SK-N-SH treated with all-trans-retinoic acid at 6 μM for 48 hours (cell line): ENCODE measurements around the gene CLCN7.

ENCODE experiments used
- ATAC-seq: fragments of 200-7000 bp; cut with Tn5 transposase; 3 replicates; pipeline ENCODE4 v1.9.1; 2020; ENCODE audit warnings: mild to moderate bottlenecking, moderate library complexity
- ARNTL ChIP-seq: fragments of 450-650 bp; formaldehyde crosslinking; IDR thresholded peaks from 2 replicates; pipeline ENCODE4 v1.5.0; 2020; ENCODE audit warnings: low read depth, mild to moderate bottlenecking, moderate library complexity, borderline replicate concordance
- BACH2 ChIP-seq: fragments of 250-450 bp; sonication (Bioruptor Pico); IDR thresholded peaks from 2 replicates; pipeline ENCODE4 v1.9.0; 2021; ENCODE audit warnings: mild to moderate bottlenecking, borderline replicate concordance
- CREB5 ChIP-seq: fragments of 250-450 bp; sonication (Bioruptor Pico); IDR thresholded peaks from 2 replicates; pipeline ENCODE4 v1.5.1; 2020; ENCODE audit warnings: low read depth, mild to moderate bottlenecking, moderate library complexity
- CSDC2 ChIP-seq: fragments of 250-450 bp; sonication (Bioruptor Pico); IDR thresholded peaks from 2 replicates; pipeline ENCODE4 v1.5.0; 2020; ENCODE audit warnings: mild to moderate bottlenecking, moderate library complexity
- ESRRG ChIP-seq: fragments of 250-450 bp; sonication (Bioruptor Pico); IDR thresholded peaks from 2 replicates; pipeline ENCODE4 v1.6.1; 2021; ENCODE audit warnings: mild to moderate bottlenecking
- GLIS3 ChIP-seq: fragments of 250-450 bp; sonication (Bioruptor Pico); IDR thresholded peaks from 2 replicates; pipeline ENCODE4 v1.5.0; 2020; ENCODE audit warnings: mild to moderate bottlenecking, moderate library complexity
- ISL1 ChIP-seq: fragments of 250-450 bp; sonication (Bioruptor Pico); IDR thresholded peaks from 2 replicates; pipeline ENCODE4 v2.1.2; 2022; ENCODE audit warnings: mild to moderate bottlenecking, moderate library complexity
- PATZ1 ChIP-seq: fragments of 250-450 bp; sonication (Bioruptor Pico); IDR thresholded peaks from 2 replicates; pipeline ENCODE4 v1.8.0; 2020; ENCODE audit warnings: mild to moderate bottlenecking, moderate library complexity, borderline replicate concordance
- PPARA ChIP-seq: fragments of 250-450 bp; sonication (Bioruptor Pico); IDR thresholded peaks from 2 replicates; pipeline ENCODE4 v1.5.0; 2020; ENCODE audit warnings: mild to moderate bottlenecking, borderline replicate concordance
- RARB ChIP-seq: fragments of 250-450 bp; sonication (Bioruptor Pico); IDR thresholded peaks from 2 replicates; pipeline ENCODE4 v1.8.0; 2021; ENCODE audit warnings: mild to moderate bottlenecking, moderate library complexity
- SNAI2 ChIP-seq: fragments of 250-450 bp; sonication (Bioruptor Pico); IDR thresholded peaks from 2 replicates; pipeline ENCODE4 v1.5.0; 2020; ENCODE audit warnings: mild to moderate bottlenecking, moderate library complexity
- TCF4 ChIP-seq: fragments of 250-450 bp; sonication (Bioruptor Pico); IDR thresholded peaks from 2 replicates; pipeline ENCODE4 v1.8.0; 2021; ENCODE audit warnings: mild to moderate bottlenecking, moderate library complexity, borderline replicate concordance
- TOX ChIP-seq: fragments of 250-450 bp; sonication (Bioruptor Pico); IDR thresholded peaks from 2 replicates; pipeline ENCODE4 v1.8.0; 2021; ENCODE audit warnings: mild to moderate bottlenecking, moderate library complexity, borderline replicate concordance
- ZC3H10 ChIP-seq: fragments of 250-450 bp; sonication (Bioruptor Pico); IDR thresholded peaks from 2 replicates; pipeline ENCODE4 v1.5.1; 2021; ENCODE audit warnings: mild to moderate bottlenecking, moderate library complexity
- ZFP3 ChIP-seq: fragments of 250-450 bp; sonication (Bioruptor Pico); IDR thresholded peaks from 2 replicates; pipeline ENCODE4 v1.5.0; 2020; ENCODE audit warnings: mild to moderate bottlenecking, moderate library complexity
- ZFP30 ChIP-seq: fragments of 450-650 bp; formaldehyde crosslinking; IDR thresholded peaks from 2 replicates; pipeline ENCODE4 v1.5.0; 2022; ENCODE audit warnings: mild to moderate bottlenecking, moderate library complexity
- ZNF565 ChIP-seq: fragments of 450-650 bp; formaldehyde crosslinking; conservative IDR thresholded peaks from 2 replicates; pipeline ENCODE4 v1.5.0; 2020; ENCODE audit warnings: low read depth, mild to moderate bottlenecking, moderate library complexity
- ZNF70 ChIP-seq: fragments of 450-650 bp; formaldehyde crosslinking; IDR thresholded peaks from 2 replicates; pipeline ENCODE4 v1.5.0; 2020; ENCODE audit warnings: mild to moderate bottlenecking, moderate library complexity
- ZNF8 ChIP-seq: fragments of 450-650 bp; formaldehyde crosslinking; IDR thresholded peaks from 2 replicates; pipeline ENCODE4 v1.5.0; 2020; ENCODE audit warnings: mild to moderate bottlenecking, moderate library complexity
- TF ChIP-seq, protein P1 (sequence below): fragments of 250-450 bp; sonication (Bioruptor Pico); IDR thresholded peaks from 2 replicates; pipeline ENCODE4 v1.5.0; 2020; ENCODE audit warnings: mild to moderate bottlenecking, moderate library complexity
- TF ChIP-seq, protein P2 (sequence below): fragments of 250-450 bp; sonication (Bioruptor Pico); IDR thresholded peaks from 2 replicates; pipeline ENCODE4 v1.8.0; 2021; ENCODE audit warnings: low read depth, mild to moderate bottlenecking, moderate library complexity, borderline replicate concordance
- TF ChIP-seq, protein P3 (sequence below): fragments of 250-450 bp; sonication (Bioruptor Pico); IDR thresholded peaks from 2 replicates; pipeline ENCODE4 v1.5.1; 2021; ENCODE audit warnings: mild to moderate bottlenecking, moderate library complexity

CLCN7 gene

DNA sequence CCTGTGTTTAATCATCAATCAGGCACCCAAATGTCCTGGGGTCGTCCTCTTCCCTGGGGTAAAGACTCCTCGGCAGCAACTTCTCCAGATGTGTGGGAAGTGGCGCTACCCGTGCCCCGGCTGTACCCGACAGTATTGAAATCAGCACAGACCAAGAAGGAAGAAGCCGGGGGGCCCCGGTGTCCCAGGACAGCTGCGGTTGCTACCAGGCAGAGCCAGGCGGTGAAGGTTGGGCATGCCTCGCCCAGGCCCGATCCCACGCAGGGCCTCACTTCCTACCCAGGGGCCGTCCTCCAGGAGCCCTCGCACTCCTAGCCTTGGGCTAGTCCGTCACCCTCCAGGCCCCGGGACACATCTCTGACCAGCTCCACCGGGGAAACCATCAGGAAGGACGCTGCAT, 21.5 kb downstream of the CLCN7 start:
- TF ChIP-seq ZNF565 (CRISPR knock-in tag) = no peak
- TF ChIP-seq ZNF8 (CRISPR knock-in tag) = no peak
- TF ChIP-seq ISL1 (CRISPR knock-in tag) = no peak
- TF ChIP-seq PATZ1 = no peak
- no peak for TF ChIP-seq GLIS3 (CRISPR knock-in tag)
- TF ChIP-seq BACH2 (CRISPR knock-in tag) = no peak
- no peak for TF ChIP-seq CREB5 (CRISPR knock-in tag)
- TF ChIP-seq ZFP3 (CRISPR knock-in tag) = no peak
- no peak for TF ChIP-seq TCF4 (CRISPR knock-in tag)
- TF ChIP-seq RARB (CRISPR knock-in tag) = no peak
- TF ChIP-seq, protein P1, sequence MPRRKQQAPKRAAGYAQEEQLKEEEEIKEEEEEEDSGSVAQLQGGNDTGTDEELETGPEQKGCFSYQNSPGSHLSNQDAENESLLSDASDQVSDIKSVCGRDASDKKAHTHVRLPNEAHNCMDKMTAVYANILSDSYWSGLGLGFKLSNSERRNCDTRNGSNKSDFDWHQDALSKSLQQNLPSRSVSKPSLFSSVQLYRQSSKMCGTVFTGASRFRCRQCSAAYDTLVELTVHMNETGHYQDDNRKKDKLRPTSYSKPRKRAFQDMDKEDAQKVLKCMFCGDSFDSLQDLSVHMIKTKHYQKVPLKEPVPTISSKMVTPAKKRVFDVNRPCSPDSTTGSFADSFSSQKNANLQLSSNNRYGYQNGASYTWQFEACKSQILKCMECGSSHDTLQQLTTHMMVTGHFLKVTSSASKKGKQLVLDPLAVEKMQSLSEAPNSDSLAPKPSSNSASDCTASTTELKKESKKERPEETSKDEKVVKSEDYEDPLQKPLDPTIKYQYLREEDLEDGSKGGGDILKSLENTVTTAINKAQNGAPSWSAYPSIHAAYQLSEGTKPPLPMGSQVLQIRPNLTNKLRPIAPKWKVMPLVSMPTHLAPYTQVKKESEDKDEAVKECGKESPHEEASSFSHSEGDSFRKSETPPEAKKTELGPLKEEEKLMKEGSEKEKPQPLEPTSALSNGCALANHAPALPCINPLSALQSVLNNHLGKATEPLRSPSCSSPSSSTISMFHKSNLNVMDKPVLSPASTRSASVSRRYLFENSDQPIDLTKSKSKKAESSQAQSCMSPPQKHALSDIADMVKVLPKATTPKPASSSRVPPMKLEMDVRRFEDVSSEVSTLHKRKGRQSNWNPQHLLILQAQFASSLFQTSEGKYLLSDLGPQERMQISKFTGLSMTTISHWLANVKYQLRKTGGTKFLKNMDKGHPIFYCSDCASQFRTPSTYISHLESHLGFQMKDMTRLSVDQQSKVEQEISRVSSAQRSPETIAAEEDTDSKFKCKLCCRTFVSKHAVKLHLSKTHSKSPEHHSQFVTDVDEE (CRISPR knock-in tag) = no peak
- TF ChIP-seq ARNTL = no peak
- no peak for TF ChIP-seq TOX (CRISPR knock-in tag)
- TF ChIP-seq, protein P2, sequence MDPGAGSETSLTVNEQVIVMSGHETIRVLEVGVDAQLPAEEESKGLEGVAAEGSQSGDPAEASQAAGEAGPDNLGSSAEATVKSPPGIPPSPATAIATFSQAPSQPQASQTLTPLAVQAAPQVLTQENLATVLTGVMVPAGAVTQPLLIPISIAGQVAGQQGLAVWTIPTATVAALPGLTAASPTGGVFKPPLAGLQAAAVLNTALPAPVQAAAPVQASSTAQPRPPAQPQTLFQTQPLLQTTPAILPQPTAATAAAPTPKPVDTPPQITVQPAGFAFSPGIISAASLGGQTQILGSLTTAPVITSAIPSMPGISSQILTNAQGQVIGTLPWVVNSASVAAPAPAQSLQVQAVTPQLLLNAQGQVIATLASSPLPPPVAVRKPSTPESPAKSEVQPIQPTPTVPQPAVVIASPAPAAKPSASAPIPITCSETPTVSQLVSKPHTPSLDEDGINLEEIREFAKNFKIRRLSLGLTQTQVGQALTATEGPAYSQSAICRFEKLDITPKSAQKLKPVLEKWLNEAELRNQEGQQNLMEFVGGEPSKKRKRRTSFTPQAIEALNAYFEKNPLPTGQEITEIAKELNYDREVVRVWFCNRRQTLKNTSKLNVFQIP = no peak
- no peak for TF ChIP-seq ZFP30
- no peak for TF ChIP-seq ESRRG (CRISPR knock-in tag)
- no peak for TF ChIP-seq CSDC2 (CRISPR knock-in tag)
- TF ChIP-seq, protein P3, sequence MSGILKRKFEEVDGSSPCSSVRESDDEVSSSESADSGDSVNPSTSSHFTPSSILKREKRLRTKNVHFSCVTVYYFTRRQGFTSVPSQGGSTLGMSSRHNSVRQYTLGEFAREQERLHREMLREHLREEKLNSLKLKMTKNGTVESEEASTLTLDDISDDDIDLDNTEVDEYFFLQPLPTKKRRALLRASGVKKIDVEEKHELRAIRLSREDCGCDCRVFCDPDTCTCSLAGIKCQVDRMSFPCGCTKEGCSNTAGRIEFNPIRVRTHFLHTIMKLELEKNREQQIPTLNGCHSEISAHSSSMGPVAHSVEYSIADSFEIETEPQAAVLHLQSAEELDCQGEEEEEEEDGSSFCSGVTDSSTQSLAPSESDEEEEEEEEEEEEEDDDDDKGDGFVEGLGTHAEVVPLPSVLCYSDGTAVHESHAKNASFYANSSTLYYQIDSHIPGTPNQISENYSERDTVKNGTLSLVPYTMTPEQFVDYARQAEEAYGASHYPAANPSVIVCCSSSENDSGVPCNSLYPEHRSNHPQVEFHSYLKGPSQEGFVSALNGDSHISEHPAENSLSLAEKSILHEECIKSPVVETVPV = no peak
- TF ChIP-seq PPARA (CRISPR knock-in tag) = no peak
- TF ChIP-seq ZC3H10 = no peak
- ATAC-seq = no peak

- ATAC-seq = no peak
- TF ChIP-seq ZC3H10 (no peak), SNAI2 (no peak), PPARA (CRISPR knock-in tag) (no peak)
- TF ChIP-seq, all 23 proteins: peak for 0
Observed at GRCh38 chr16:1452530-1452929, 22.3 kb downstream of the CLCN7 start.

GRCh38 chr16:1451702-1452392, 23.0 kb downstream of the CLCN7 start:
- TF ChIP-seq BACH2 (CRISPR knock-in tag) = no peak
- no peak for TF ChIP-seq ZC3H10
- TF ChIP-seq ESRRG (CRISPR knock-in tag) = no peak
- TF ChIP-seq TOX (CRISPR knock-in tag) = no peak
- no peak for TF ChIP-seq ZNF70
- no peak for TF ChIP-seq SNAI2
- no peak for TF ChIP-seq RARB (CRISPR knock-in tag)
- TF ChIP-seq PATZ1 = no peak
- TF ChIP-seq ARNTL = no peak
- TF ChIP-seq, protein P1 (CRISPR knock-in tag) = no peak
- no peak for TF ChIP-seq ZNF8 (CRISPR knock-in tag)
- no peak for TF ChIP-seq GLIS3 (CRISPR knock-in tag)
- no peak for TF ChIP-seq ZFP3 (CRISPR knock-in tag)
- no peak for ATAC-seq
